B cell (primary cell): ENCODE results near the gene SACM1L. TPM values are rescaled to one million over a fixed set of nuclear protein-coding genes. Genes with fewer than 3 reads are reported as not detected.

ENCODE experiments used
- ATAC-seq: fragments of 200-7000 bp; cut with Tn5 transposase; one replicate; pipeline ENCODE4 v1.10.0; 2021; ENCODE audit warnings: low read depth, mild to moderate bottlenecking, moderate number of reproducible peaks, moderate library complexity
- CTCF ChIA-PET: fragments of 350-600 bp; sonication (Branson Sonifier 250); formaldehyde crosslinking; loops from one replicate; lab custom pipeline; 2021; ENCODE audit warnings: antibody characterized with exemption, inconsistent platforms; lab: Charles Lee
- POLR2A ChIA-PET: fragments of 350-600 bp; sonication (Branson Sonifier 250); formaldehyde crosslinking; loops from one replicate; lab custom pipeline; 2021; ENCODE audit warnings: antibody characterized with exemption; lab: Charles Lee
- DNase-seq: peaks from one replicate; pipeline ENCODE4 v3.0.0; 2013
- H2AFZ ChIP-seq: 2 replicates; pipeline ENCODE4 v1.6.1; 2012; ENCODE audit warnings: mild to moderate bottlenecking, low read depth, low read length; ENCODE audit not compliant: insufficient read depth, poor library complexity, severe bottlenecking
- H3K27ac ChIP-seq, 2 donors: 1 replicate in 1 of 2; 2 replicates in 1 of 2; pipeline ENCODE4 v1.5.1; 2012 to 2013; ENCODE audit warnings: low read length in 2 of 2, mild to moderate bottlenecking in 2 of 2, moderate library complexity in 1 of 2
- H3K27me3 ChIP-seq, 4 experiments: fragments of 200-600 bp in 1 of 4; sonication (generic) in 1 of 4; replicated peaks in 1 of 4; 1 replicate in 2 of 4; 2 replicates in 2 of 4; pipeline versions ENCODE4 v1.6.1 to v1.7.0; 2013 to 2016; ENCODE audit warnings: low read length in 3 of 4, mild to moderate bottlenecking in 2 of 4, mixed read lengths in 1 of 4, moderate library complexity in 1 of 4; ENCODE audit not compliant: insufficient read depth in 4 of 4, control insufficient read depth in 3 of 4; ENCODE audit errors: control extremely low read depth in 1 of 4
- H3K36me3 ChIP-seq, 2 experiments: replicated peaks in 1 of 2; 1 replicate in 1 of 2; 2 replicates in 1 of 2; pipeline versions ENCODE4 v1.6.1 to v1.7.1; 2013; ENCODE audit warnings: low read length in 1 of 2; ENCODE audit not compliant: insufficient read depth in 2 of 2, control insufficient read depth in 1 of 2; ENCODE audit errors: control extremely low read depth in 1 of 2, extremely low read depth in 1 of 2
- H3K4me1 ChIP-seq, 2 donors: fragments of 200-600 bp in 1 of 2; sonication (generic) in 1 of 2; 1 replicate in 1 of 2; 2 replicates in 1 of 2; pipeline versions ENCODE4 v1.5.1 to v1.6.1; 2013 to 2017; ENCODE audit warnings: low read length in 2 of 2; ENCODE audit not compliant: control insufficient read depth in 2 of 2, insufficient read depth in 2 of 2
- H3K4me2 ChIP-seq: replicated peaks from 2 replicates; pipeline ENCODE3; 2012; ENCODE audit warnings: mild to moderate bottlenecking, low read depth, low read length; ENCODE audit not compliant: poor library complexity, severe bottlenecking
- H3K4me3 ChIP-seq, 5 experiments: fragments of 200-600 bp in 1 of 5; sonication (generic) in 1 of 5; 1 replicate in 3 of 5; 2 replicates in 2 of 5; pipeline versions ENCODE4 v1.5.1 to v1.7.0; 2011 to 2016; ENCODE audit warnings: low read length in 4 of 5, mild to moderate bottlenecking in 4 of 5, low read depth in 2 of 5, control low read depth in 1 of 5, moderate library complexity in 1 of 5; ENCODE audit not compliant: insufficient read depth in 1 of 5; ENCODE audit errors: control extremely low read depth in 1 of 5, extremely low read depth in 1 of 5
- H3K79me2 ChIP-seq: fragments of 200-600 bp; sonication (generic); one replicate; pipeline ENCODE4 v1.6.0; 2016; ENCODE audit warnings: low read length; ENCODE audit not compliant: control insufficient read depth, insufficient read depth
- H3K9ac ChIP-seq: fragments of 200-600 bp; sonication (generic); 2 replicates; pipeline ENCODE4 v1.6.1; 2017; ENCODE audit warnings: mild to moderate bottlenecking, low read length, moderate library complexity
- H3K9me3 ChIP-seq, 3 donors: one replicate each; pipeline versions ENCODE4 v1.6.1 to v1.7.1; 2013; ENCODE audit warnings: low read length in 2 of 3; ENCODE audit not compliant: control insufficient read depth in 2 of 3, insufficient read depth in 1 of 3; ENCODE audit errors: control extremely low read depth in 1 of 3
- H4K20me1 ChIP-seq: 2 replicates; pipeline ENCODE4 v1.6.0; 2012; ENCODE audit warnings: mild to moderate bottlenecking, low read length; ENCODE audit not compliant: insufficient read depth, control insufficient read depth, poor library complexity, severe bottlenecking
- H3K27ac Mint-ChIP-seq: one replicate; pipeline ENCODE4 v1.8.0; 2021; ENCODE audit warnings: mixed read lengths
- H3K27me3 Mint-ChIP-seq: one replicate; pipeline ENCODE4 v1.8.0; 2021; ENCODE audit warnings: mixed read lengths
- H3K4me1 Mint-ChIP-seq: one replicate; pipeline ENCODE4 v1.8.0; 2021; ENCODE audit warnings: mixed read lengths
- H3K4me3 Mint-ChIP-seq: one replicate; pipeline ENCODE4 v1.8.0; 2021; ENCODE audit warnings: mixed read lengths
- H3K9me3 Mint-ChIP-seq: one replicate; pipeline ENCODE4 v1.8.0; 2022; ENCODE audit warnings: mixed read lengths; ENCODE audit not compliant: insufficient read depth
- CTCF ChIP-seq: fragments of 200-600 bp; IDR thresholded peaks from one replicate; pipeline ENCODE4 v1.8.0; 2022; ENCODE audit warnings: antibody characterized with exemption, mild to moderate bottlenecking
- EZH2 ChIP-seq: IDR thresholded peaks from 2 replicates; pipeline ENCODE4 v1.6.1; 2012; ENCODE audit warnings: borderline replicate concordance, low read depth, mild to moderate bottlenecking, moderate library complexity, low read length; ENCODE audit not compliant: insufficient read depth, poor library complexity, severe bottlenecking
- WGBS: methylation state at CpG from one replicate; pipeline ENCODE4 v1.1.5; 2013; ENCODE audit warnings: missing lambda C conversion rate; ENCODE audit not compliant: insufficient coverage; 5-methylcytosine and 5-hydroxymethylcytosine counted together
- intact Hi-C: fragments of 100-400 bp; cut with micrococcal nuclease; formaldehyde crosslinking; loops from one replicate; pipeline ENCODE4 v1.10.0; 2022
- polyA plus RNA-seq: library from polyadenylated mRNA; depleted of rRNA; stranded (reverse); fragments of >200 nt; gene quantifications from 2 replicates; pipeline ENCODE4 v1.2.3, GENCODE V29; 2012
- total RNA-seq, 2 donors: library from RNA; stranded (reverse); fragments of 120-200 nt in 1 of 2; gene quantifications; 1 replicate in 1 of 2; 2 replicates in 1 of 2; pipeline versions ENCODE4 v1.2.3 to v1.2.4, GENCODE V29; 2013 to 2022

Gene SACM1L
- total and polyA plus RNA-seq, 2 donors (not counting 1 experiment from before 2014, with no cell fraction given) = 20.7 to 85.7 TPM

GRCh38 chr3:45779746-45780735 lies 90.8 kb downstream of the SACM1L start:
- H4K20me1 ChIP-seq = no peaks in the 10 kb centered on the region

More at GRCh38 chr3:45779746-45780735, 90.8 kb downstream of the SACM1L start:
- H3K27ac ChIP-seq = no peak overlapping the region
- H3K4me3 ChIP-seq = no peak overlapping the region
- WGBS = 96% methylated on average over 19 of the region's 35 CpGs
- intact Hi-C loops = no loop called here
- ChIA-PET CTCF (no interaction called here), POLR2A (no interaction called here)
- H2AFZ ChIP-seq = no peak overlapping the region
- H3K9me3 ChIP-seq = peaks cover 0 to 4% (median 0%) of the 10 kb centered on the region in 3 donors
- no peaks in the 10 kb centered on the region for H3K79me2 ChIP-seq
- H3K4me1 ChIP-seq = no peaks in the 10 kb centered on the region
- H3K4me3 Mint-ChIP-seq = no peak overlapping the region
- DNase-seq = no peak
- no peak overlapping the region for H3K27ac Mint-ChIP-seq
- H3K36me3 ChIP-seq = no peaks in the 10 kb centered on the region
- ATAC-seq = no peak
- peaks cover 5% of the 10 kb centered on the region for H3K9me3 Mint-ChIP-seq
- no peaks in the 10 kb centered on the region for H3K27me3 ChIP-seq
- no peak for TF ChIP-seq CTCF
- TF ChIP-seq EZH2 = no peak
- no peak overlapping the region for H3K9ac ChIP-seq
- H3K4me2 ChIP-seq = no peak overlapping the region
- no peaks in the 10 kb centered on the region for H3K27me3 Mint-ChIP-seq
- no peaks in the 10 kb centered on the region for H3K4me1 Mint-ChIP-seq
